ENCODE measurements around the gene PYGO2.
"Not testable (repeated sequence)": the region's sequence is repeated elsewhere in the genome, so short reads cannot be mapped to it uniquely, and the experiment has no call there.

PYGO2 gene

DNA sequence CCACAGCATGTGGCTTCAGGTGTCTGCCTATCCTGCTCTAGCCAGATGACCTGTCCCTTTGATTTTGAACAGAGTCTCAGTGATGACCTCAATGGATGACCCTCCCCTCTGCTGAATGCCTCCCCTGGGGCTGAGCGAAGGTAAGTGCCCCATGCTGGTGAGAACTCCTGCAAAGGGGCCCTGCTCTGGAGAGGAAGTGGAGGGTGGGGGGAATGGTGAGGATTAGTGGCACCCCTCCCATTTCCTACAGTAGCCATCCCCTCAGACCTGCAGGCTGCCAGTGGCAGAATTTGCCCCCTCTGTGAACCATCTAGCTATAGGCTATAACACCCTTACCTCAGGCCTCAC is 21.4 kb downstream of the PYGO2 start:
- DNase-seq = no peak

DNA sequence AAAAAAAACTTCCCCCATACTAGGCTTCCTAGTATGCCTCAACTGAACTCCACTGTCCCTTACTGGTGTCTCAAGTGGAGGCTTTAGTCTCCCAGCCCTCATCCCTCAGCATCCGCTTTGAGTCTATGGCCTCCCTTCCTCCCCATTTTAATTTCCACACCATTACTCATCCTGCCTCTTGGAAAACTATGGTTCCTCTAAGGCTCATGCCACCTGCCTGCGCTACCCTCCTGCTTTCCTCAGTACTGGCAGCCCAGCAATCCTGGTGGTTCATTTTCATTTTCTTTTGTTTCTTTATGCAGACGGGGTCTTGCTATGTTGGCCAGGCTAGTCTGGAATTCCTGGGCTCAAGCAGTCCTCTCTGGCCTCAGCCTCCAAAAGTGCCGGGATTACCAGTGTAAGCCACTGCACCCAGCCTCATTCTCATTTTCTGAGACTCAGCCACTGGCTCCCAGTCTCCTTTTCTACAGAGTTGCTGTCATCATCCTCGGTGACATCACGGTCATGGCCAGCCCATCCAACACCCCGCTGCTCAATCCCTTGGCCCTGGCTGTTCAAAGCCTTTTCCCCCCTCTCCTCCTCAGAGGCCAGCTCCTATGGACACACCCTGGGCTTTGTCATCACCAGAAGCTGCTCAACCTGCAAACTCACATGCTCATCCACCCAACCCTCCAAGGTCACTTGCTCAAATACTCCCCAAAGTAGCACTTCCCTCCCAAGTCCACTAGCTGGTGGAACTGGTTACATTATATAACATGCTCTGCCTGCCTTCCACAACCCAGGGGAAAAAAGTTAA is 22.8 kb downstream of the PYGO2 start:
- no peak for DNase-seq

DNA sequence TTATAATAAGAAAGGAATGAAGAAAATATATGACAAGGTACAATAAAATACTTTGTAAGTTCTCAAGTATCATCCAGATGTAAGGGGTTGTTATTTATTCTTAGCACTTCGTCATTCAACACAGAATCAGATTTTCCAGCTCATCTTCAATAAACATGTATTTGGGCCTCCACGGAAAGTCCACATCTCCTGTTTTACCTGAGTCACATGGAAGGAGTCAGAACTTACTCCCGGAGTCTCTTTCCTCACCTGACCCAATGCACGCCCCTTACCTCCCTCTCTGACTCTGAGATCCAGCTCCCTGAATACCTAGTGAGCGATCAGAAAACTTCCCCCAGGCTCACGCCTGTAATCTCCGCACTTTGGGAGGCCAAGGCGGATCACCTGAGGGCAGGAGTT is 23.6 kb downstream of the PYGO2 start:
- DNase-seq = no peak

DNA sequence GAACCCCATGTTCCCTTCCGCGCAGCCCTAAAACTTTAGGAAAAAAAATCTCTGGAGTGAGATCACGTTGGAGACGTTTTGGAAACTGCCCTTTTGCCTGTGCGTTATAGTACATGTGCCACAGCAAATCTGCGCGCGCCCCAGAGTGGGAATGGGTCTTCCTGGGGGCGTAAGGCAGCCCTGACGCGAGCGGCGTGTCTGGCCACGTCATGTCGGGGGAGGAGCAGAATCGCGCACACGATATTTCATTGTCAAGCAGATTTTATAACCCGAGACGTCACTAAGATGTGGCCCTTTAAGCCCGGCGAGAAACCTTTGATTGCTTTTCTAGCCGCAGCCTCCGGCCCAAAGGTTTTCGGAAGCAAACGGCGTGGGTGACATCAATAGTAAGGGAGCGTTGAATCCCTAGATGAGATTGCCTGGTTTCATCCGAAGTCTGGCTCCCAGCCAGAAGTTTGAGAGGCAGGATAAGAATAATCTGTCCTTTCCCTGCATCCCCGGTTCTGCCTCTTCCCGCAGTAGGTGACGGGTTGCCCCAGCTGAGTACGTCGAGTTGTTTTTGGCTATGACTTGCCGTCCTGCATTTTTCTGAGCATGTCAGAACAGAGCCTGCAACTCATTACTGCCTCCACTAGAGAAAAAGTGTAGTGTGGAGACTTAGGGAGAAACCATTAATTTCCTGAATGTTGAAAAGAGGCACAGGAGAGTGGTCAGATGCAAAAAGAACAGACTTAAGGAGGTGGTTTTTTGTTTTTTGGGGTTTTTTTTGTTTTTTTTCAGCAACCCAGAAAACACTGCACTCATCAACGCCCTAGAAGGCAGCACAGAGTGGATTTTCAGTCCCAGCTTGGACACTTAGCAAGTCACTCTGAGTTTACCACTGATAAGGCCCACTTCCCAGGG is 24.2 kb downstream of the PYGO2 start:
- DNase-seq = peak; percentile 98

DNA sequence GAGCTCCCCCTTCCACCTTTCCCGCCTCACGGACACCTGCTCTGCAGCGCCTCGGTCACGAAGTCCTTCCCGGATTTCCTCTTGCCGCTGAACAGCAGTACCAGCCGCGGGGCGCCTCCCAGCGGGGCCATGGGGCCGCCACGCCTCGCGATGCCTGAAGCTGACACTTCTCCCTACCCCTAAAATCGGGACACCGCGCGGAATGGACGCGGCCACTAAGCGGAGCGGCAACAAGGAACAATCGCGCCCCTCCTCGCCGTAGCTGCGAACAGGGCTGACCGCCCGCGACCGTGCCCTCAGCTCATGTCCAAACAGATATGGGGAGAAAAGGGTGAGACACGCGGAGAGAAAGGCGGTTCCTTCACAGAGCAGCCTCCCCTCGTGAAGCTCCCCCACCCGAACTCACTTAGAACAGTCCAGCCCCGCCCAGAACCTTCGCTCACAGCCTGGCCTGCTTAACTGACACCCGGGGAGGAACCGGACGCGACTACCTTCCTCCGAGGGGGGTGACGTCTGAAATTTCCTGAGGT is 25.0 kb downstream of the PYGO2 start, which contains the start of gene PMVK:
Gene PMVK (minus strand): TSS at position 165 of the 530 bp plus-strand sequence. CDS start 34 bp downstream, at position 131.
- peak; percentile 98 for DNase-seq

DNA sequence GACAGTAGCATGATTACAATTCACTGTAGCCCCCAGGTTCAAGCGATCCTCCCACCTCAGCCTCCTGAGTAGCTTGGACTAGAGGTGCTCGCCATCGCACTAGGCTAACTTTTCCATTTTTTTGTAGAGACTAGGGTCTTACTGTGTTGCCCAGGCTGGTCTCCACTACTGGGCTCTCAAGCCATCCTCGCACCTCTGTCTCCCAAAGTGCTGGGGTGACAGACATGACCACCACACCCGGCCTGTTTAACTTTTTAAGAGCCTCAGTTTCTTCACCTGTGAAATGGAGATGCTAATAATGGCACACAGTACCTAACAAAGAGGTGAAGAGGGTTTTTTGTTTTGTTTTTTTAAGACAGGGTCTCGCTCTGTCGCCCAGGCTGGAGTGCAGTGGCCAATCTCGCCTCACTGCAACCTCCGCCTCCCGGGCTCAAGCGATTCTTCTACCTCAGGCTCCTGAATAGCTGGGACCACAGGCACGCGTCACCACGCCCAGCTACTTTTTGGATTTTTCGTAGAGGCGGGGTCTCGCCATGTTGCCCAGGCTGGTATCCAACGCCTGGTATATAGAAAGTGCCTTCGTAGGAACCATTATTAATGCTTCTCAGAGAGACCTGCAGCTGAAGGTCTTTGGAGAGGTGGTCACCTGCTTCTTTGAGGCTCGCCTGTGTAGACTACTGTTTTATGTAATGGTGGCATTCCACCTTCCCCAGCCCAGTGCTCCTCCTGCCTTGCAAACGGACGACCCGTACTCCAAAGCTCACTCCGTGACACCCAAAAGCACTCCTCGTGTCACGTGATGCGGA is 25.6 kb downstream of the PYGO2 start:
- no peak for DNase-seq

DNA sequence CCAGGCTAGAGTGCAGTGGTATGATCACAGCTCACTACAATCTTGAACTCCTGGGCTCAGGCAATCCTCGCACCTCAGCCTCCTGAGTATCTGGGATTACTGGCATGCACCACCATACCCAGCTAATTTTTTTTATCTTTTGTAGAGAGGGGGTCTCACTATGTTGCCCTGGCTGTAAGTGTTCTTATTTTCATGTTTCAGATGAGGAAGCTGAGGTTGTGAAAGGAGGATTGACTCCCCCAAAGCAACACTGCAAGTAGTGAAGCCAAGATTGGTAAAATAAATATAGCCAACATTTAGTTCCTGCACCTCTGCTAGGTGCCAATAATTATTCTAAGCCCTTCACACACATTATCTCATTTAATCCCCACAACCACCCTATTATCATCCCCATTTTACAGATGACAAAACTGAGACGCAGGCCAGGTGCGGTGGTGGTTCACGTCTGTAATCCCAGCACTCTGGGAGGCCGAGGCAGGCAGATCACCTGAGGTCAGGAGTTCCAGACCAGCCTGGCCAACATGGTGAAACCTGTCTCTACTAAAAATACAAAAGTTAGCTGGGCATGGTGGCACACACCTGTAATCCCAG is 27.1 kb downstream of the PYGO2 start:
- no peak for DNase-seq

DNA sequence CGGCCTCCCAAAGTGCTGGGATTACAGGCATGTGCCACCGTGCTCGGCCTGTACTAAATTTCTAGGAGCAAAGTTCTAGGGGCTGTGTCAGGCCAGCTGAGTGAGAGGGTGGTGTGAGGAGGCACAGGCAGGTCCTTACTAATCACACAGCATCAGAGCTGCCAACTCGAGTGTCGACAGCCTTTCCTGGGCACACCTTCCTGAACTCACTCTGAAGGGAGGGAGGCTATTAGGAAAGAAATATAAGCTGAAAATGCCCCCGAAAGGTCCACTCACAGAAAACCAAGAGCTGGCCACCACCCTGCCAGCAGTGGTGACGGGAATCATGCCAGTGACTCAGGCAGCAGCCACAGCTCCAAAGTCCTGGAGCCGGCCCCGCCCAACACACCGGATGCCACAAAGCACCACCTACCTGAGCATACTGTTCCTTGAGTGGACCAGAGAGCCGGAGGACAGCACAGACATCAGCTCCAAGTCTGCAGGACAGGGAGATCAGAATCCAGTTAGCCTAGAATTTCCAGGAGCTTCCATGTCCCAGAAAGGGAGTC is 29.6 kb downstream of the PYGO2 start:
- no peak for DNase-seq

DNA sequence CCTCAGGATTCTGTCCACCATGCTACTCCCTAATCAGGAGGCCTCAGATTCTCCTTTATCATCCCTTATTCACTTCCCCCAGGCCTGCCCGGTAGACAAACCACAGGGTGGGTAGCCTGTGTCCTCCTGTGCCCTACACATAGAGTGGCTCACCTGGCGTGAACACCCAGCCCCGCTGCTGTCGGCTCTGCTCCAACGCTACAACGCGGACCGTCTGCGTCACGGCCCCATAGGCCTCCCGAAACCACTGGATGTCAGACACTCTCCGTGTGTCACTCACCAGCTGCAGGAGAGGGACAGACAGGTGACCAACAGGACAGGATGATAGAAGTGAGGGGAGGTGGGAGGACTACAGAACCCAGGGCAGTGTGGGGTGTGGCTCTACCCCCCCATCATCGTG is 35.4 kb downstream of the PYGO2 start:
- DNase-seq = no peak

DNA sequence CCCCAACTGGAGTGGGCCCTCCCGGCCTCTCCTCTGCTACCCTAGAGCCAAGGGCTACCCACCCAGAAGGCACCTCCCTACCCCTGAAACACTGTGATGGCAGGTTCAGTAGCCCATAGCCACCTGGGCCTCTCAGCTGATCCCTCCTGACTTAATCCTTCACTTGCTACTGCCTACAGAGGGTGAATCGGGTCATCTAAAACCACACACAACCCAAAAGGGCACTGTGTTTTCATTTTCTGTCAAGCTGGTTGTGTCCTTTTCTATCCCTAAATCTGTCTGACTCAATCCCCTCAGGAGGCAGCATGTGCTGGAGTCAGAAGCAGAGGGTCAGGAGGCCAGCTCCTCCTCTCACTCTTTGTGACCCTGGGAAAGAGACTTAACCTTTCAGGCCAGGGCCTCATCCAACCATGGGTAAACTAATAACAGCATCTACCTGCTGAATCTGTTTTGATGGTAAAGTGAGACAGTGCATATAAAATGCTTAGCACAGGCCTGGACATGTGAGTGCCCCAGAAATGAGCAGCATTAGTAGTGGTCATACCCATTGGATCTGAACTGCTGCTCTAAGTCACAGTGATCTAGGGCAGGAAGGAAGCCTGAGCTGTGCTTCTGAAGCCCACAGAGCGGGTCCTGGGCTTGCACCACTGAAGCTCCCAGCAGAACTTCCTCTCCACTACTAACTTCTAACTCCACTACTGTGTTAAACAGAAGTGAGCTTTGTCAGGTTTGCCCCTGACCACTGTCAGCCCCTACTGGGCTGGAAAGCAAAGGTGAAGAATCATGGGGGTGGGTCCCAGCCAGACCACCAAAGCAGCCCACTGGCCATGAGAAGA is 36.0 kb downstream of the PYGO2 start:
- DNase-seq = no peak

DNA sequence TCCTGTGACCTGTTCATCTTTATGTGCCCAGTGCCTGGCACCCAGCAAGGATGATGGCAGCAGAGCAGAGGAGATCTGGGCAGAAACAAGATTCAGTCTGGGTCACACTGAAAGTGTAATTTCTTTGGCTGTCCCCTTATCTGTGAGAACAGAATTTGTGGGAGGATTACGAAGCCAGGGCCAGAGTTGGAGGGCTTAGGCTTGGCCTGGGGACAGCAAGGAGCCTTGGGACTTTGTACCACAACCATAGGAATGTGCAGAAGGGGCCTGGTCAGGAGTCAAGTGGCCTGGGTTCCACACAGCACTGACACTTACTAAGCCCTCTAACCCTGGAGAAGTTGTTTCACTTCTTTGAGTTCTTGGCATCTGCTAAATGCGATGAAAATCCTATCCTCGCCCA is 37.9 kb downstream of the PYGO2 start:
- no peak for DNase-seq

DNA sequence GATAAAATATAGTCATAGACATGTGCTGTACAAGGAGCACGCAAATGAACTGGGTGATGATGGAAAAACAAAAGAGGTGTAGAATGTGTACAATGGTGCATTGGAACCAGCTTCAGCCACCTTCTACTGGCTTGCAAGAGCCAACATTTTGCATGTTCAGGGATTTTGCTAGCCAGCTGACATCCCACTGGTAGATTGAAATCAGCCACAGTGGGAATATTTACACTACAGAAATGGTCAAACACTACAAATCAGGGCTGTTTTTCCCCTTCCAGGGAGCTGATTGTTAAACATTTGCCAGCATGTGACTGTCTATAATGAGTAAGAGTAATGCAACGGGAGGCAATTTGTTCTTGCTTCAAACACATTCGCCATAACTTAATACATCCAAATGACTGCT is 48.3 kb downstream of the PYGO2 start:
- no peak for DNase-seq

DNA sequence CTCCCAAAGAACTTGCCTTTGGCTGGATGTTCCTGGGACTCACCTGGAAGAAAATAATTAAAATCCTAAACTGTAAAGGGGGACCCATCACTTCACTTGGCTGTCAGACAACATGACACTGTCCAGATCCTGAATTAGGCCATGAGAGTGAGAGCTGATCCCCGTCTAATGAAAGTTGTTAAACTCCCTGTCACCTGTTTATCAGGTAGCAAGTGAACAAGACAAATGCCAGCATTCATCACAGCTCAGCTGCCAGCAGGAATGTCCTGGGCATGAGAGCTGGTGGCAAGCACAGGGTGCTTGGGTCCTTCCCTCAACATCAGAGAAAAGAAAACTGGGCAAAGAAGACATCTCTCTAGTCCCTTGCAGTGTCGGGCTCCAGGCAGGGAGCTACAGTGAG is 48.8 kb downstream of the PYGO2 start:
- DNase-seq = no peak

DNA sequence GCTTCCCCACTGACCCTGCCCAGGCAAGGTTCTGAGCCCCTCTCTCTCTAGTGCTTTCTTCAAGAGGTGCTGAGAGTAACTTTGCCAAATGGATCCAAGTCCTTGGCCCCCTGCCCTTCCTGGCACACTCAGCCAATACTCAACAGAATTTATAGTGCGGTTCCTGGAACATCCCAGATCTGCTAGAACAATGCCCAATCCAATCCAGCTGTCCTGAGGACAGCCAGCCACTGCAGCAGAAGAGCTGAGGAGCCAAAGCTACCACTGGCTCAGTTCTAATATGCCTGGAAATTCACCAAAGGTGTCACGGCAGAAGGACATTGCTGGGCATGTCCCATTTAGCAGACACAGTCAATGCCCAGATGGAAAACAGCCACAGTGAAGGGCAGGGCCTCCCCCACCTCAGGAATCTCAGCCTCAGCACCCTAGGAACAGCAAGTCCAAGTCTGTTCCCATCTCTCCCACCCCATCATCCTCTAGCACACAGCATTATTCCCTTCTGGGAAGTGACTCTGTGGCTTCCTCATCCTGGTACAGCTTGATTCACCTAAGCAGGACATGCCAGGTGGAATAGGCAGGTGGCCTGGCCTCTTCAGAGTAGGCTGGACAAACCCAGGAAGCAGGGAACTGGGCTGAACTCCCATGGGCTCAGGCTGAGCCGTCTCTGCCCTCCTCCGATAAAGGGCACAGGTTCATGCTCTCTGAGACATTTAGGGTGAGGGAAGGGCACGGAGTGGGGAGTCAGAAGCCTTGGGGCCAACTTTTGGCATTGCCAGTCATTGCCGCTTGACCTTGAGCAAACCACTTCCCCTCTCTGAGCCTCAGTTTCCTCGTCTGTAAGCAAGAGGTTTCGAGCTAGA is 49.7 kb downstream of the PYGO2 start:
- no peak for DNase-seq

DNA sequence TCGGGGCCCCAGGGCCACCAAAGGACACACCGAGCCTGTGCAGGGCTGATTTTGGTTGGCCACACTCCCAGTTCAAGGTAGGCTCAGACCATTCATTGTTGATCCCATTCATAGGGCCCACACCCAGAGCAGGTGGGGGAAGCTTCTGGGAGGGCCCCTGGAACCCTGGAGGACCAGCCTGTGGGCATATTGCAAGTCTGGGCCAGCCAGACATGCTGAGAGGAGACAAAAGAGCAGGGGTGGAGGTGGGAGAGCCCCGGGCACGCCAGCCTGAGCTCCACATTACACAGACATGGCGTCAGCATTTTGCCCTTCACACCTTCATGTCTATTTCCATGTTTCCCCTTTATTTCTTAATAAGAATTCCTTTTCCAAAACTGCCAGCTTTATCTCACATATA is 50.7 kb downstream of the PYGO2 start:
- DNase-seq = no peak

DNA sequence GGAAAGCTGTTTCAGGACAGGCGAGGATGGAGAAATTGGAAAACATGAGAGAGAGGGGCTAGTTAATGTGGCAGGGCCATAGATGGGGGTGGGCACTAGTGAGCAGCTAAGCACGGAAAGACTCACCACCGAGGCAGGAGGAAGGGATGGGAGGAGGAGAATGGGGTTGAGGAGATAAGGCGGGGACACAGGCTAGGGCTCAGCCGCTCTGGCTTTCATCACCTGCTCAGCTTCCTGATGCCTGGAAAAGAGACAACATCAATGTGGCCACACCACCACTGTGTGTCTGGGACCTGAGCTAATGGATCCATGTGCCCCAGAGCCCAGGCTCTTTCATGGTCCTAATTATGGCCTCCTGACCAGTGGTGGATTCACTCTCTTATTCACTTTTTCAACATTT is 52.6 kb downstream of the PYGO2 start:
- DNase-seq = no peak

DNA sequence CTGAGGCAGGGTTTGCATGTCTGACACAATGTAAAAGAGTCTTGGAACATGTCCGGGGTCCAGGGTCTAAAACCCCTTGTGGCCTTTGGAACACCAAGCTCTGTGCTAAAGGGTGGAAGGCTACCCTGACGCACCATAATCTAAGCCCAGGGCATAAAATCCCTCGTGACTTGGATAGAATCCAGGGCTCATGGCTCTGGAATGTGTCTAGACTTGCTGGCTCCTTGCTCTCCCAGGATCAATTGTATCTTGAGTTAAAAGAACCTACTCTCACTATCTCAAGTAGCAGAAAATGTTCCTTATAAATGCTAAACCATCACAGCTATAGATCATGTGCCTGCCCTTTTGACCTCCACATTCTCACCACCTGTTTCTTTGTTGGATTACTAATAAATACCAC is 53.5 kb downstream of the PYGO2 start:
- not testable (repeated sequence) for DNase-seq

All from NCI-H2227 treated with DMSO at 0.1 percent for 48 hours (cell line).